Measurements from ENCODE around the gene ZSCAN21.

DNA sequence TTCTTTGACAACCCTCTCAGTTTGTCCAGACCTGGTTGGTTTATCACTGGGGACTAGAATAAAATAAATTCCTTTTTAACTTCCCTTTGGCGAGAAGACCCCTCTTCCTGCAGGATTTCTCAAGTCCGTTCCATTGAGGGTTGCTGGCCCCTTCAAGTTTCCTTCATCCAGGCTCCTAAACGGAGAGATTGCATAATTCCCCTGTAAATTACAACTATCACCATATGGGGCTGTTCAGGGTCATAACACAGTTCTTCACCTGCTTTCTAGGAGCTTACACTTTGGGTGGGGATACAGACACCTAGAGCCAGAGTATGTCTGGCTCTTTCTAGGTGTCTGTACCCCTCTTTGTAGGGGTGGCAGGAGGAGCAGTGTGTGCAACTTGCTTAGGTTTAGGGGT, 35.9 kb downstream of the ZSCAN21 start:
- TF ChIP-seq POLR2A (IDR thresholded peaks at IDR 0.05; ENCODE audit: low read length) (no peak), GATA1 (IDR thresholded peaks at IDR 0.05; ENCODE audit: low read depth, low read length) (no peak)
